HT-29 (cell line): ENCODE results near the gene RP9. TPM values are rescaled to one million over a fixed set of nuclear protein-coding genes. Genes with fewer than 3 reads are reported as not detected.
"Not testable (repeated sequence)": the region's sequence is repeated elsewhere in the genome, so short reads cannot be mapped to it uniquely, and the experiment has no call there.

ENCODE experiments used
- DNase-seq: peaks from one replicate; pipeline ENCODE4 v3.0.0-alpha.2; 2015; ENCODE audit warnings: low spot score
- total RNA-seq: library from RNA; depleted of rRNA; stranded (reverse); fragments of >200 nt; shearing (Covaris generic); gene quantifications from 2 replicates; pipeline ENCODE4 v1.2.3, GENCODE V29; 2014

Gene RP9
- total RNA-seq, 1 experiment from 2014 or later, result 12.6 TPM

DNA sequence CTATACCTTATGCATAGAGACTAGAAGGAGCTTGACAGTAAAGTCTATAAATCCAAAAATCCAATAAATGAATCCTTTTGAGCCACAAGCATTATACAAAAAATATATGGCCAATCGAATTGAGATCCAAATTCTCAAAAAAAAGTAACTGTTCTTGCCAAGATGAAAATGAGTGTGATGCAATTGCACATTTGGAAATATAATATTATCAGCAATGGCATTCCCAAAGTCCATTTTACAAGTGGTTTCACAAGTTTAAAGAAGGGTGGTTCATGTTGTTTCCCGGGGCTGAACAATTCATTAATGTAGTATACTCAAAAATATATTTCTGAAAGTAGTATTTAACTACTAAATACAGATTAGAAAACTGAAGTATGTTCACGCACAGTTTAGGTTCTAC lies 7.3 kb downstream of the RP9 start:
- DNase-seq, result no peak

DNA sequence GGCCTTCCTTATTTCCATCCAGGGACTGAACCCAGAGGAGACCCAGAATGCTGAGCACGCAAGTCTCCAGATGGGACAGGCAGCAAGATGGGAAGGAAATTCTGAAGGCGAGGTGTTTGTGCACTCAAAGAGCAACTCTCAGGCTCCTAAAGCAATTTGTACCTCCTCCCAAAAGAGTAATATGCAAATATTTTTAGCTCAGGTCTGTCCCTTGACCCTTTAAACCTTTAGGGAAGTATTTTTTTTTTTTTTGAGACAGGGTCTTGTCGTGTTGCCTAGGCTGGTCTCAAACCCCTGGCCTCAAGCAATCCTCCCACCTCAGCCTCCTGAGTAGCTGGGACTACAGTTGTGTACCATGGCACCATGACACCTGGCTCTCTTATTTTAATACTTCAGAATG lies 8.4 kb downstream of the RP9 start:
- DNase-seq, result no peak

DNA sequence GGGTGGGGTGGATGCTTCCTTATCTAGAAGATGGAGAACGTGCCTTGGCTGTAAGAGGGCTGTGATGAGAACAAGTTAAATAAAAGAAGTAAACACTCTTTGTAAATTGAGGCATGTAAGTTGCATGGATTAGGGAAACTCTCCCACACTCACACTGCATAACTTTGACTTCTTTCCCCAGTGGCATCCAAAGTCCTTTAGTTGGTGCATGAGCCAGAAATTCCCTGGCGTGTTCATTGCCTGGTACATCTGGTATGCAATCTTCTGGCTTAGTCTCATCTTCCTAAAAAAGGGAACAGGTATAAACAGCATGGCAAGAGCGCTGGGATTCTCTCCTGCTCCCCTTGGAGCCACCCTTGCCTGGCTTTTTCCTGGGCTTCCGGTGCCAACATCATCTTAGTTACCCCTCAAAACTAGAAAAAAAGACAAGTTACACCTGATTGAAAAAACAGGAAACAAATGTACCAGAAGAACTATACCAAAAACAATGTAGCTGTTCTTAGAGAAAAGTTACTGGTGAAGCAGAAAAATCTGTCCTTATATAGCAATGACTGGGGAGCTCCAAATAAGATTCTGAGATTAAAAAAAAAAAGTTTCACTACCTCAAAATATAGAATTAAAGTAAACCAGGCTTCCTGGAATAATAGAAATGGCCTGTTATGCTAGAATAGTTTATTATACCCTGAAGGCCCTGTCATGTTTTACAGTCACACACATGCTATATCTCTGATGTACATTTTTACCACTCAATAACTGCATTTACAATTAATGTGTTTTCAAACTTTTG lies 9.9 kb downstream of the RP9 start:
- DNase-seq, result no peak

DNA sequence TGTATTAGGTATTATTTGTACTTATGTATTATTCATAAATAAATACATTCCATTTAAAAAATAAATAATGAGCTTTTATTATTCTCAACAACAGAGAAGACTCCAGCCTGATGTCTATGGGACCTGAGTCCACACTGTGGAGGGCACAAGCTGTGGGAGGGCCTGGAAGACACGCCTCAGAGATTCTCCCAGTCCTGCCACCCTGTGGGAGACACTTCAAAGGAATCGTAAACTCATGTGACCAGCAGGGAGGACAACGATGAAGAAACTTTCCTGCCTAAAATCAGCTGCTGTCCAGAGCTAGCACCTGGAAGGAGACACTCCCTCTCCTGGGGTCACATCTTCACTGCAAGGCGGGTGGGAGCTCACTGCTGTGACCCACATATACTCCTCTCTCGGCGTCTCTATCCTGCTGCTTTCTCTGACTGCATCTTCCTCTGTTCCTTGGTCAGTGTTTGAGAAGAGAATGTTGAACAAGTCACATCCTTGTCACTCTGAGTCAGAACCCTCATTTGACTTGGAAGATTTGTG lies 14.4 kb downstream of the RP9 start:
- DNase-seq, result not testable (repeated sequence)

DNA sequence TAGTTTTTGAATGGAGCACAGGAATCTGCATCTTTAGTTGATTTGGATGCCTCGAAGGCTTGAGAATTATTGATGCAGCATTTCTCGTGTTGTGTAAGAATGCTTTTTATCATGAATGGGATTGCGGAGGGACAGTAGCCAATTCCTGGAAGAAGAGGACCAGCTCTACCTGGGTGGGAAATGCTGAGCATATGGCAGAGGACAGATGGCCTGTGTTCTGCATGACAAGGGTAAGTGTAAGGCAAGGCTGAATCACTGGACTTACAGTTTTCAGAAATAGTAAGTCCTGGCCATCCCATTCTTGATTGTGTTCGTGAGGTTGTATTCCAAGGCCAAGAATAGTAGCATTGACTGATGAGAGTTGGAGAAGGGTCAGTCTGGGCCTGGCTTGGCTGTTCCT lies 15.9 kb downstream of the RP9 start:
- no peak for DNase-seq

DNA sequence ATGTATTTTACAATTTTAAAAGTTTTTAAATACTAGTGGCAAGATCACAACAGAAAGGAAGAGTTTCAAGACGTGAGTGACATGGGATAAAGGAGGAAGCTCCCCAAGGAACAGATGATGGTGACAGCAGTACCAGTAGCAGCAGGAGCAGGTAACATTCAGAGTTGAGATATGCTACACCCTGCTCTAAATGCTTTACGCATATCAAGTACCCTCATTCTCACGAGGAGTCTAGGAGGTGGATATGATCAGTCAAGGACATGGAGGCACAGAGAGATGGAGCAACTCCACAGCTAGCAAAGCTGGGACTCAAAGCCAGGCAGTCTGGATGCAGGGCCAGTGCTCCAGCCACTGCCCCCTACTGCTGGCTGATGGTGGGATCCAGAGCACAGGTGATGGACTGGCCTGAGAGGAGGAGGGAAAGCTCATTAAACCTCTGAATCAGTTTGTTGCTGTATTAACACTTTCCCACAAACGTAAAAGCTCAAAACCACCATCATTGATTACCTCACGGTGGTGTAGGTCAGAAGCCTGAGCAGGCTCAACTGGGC lies 17.5 kb downstream of the RP9 start:
- DNase-seq, result no peak

DNA sequence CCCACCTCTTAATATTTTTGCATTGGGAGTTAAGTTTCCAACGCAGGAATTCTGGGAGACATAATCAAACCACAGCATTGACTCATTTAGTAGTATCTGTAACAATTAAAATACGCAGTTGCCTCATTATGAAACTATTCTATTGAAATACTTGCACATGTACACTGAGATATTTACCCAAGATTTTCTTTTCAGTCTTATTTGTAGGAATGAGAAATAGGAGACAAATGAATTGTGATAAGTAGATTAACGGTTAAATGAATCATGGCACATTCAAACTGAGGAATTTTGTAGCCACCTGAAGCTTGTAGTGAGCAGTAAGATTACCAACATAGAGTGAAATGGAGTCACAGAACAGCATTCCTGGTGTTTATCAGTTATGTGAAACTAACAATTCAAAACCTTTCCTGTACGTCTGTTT lies 18.1 kb downstream of the RP9 start:
- DNase-seq, result no peak

DNA sequence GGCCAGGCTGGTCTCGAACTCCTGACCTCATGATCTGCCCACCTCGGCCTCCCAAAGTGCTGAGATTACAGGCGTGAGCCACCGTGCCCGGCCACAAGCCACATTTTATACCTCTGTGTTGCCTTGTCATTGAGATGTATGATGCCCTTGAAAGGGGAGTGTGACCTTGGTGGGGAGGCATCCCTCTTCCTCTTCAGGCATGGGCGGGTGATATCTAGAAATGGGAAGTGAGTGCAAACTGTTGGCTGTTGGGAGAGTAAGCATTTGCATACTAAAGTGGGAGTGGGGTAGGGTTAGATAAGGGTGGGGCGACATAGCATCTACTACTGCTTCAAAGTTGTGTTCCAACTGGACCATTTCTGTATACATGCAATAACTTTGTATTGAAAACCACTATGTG lies 20.1 kb downstream of the RP9 start:
- no peak for DNase-seq

DNA sequence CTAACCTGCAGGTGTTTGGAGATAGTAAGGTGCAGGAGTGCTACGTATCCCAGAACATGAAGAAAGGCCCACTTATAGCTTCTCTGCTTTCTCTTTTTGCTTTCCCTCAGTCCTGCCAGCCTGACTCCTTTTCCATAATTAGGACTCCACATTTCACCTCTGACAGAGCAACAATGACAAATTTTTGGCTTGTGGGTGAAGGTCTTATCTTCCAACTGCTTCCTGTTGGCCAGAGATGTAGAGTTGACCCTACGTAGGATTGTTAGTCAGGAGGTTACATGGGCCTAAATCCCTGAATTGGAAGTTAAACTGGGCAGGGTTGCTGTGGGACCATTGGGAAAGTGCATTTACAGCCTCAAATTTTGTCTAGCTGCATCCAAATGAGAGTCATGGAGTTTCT lies 21.3 kb downstream of the RP9 start:
- DNase-seq, result no peak

DNA sequence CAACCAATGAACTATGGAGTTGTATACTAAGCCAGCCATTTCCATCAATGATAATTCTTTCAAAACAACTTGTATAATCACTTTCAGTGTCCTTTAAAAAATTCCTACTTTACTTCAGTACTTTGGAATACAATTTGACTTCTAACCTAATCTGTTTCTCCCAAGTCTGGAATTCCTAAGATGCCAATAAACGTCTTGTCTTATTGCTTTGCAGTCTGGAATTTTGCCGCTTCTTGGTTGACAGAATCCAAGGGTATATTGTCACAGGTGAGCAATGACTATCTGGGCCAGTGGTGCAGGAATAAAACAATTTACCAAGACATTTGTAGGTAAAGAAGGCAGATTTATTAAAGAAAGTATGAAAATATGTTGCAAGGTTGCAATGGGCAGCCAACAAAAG lies 21.8 kb downstream of the RP9 start:
- DNase-seq, result no peak

DNA sequence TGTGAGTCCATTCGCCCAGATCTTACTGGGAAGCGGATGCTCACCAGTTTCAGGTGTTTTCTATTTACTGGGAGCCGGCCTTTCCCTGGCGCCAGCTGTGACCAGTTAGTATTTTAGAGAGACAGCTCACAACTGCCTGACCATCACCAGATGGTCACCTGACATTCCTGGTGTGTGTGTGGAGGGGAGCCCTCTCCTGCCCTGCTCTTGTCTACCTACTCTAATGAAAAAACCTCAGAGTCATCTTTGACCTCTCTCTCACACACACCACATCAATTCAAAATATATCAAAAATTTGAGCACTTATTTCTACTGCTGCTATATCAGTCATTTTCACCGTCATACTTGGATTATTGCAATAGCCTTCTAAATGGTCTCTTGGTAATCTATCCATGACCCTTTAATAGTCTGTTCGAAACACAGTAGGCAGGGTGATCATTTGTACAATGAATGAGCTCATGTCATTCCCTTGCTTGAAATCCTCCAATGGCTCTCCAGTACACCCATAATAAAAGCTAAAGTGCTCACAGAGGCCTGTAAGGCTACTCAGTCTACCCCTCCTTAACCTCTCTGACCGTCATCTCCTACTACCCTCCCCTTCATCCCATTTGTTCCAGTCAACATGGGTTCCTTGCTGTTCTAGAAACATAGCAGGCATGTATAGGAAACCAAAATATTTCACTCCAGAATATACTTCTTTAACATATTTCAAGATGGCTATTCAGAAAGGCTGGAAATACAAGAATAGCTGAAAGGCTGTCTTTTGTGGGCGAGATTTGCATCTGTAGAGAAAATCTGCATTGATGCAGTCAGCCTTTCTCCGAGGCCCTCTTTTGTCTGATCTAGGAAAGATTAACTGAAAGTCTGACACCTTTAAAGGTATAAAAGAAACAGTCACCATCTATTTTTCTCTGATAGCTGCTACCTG lies 29.2 kb downstream of the RP9 start:
- DNase-seq, result no peak

DNA sequence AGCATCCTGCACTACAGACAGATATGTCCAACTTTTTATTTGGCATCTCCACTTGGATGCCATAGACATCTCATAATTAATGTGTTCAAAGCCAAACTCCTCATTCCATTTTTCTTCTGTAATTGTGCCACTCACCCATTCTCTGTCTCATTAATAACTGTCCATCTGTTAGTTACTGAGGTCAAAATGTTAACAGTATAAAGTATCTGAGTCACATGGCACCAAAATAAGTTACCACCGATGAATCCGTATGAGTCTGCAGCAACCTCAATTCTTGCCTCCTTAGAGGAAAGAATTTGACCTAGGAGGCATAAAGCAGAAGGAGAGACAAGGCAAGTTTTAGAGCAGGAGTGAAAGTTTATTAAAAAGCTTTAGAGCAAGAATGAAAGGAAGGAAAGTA lies 30.1 kb downstream of the RP9 start:
- DNase-seq, result no peak

DNA sequence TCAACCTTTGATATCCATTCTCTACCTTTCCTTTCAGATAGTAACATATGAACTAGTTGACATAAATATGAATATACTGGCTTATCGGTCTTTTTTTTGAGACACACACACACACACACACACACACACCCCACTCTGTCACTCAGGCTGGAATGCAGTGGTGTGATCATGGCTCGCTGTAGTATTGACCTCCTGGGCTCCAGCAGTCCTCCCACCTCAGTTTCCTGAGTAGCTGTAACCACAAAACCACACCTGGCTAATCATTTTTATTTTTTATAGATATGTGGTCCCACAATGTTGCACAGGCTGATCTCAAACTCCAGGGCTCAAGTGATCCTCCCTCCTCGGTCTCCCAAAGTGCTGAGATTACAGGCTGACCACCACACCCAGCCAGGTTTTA lies 32.5 kb downstream of the RP9 start:
- no peak for DNase-seq

DNA sequence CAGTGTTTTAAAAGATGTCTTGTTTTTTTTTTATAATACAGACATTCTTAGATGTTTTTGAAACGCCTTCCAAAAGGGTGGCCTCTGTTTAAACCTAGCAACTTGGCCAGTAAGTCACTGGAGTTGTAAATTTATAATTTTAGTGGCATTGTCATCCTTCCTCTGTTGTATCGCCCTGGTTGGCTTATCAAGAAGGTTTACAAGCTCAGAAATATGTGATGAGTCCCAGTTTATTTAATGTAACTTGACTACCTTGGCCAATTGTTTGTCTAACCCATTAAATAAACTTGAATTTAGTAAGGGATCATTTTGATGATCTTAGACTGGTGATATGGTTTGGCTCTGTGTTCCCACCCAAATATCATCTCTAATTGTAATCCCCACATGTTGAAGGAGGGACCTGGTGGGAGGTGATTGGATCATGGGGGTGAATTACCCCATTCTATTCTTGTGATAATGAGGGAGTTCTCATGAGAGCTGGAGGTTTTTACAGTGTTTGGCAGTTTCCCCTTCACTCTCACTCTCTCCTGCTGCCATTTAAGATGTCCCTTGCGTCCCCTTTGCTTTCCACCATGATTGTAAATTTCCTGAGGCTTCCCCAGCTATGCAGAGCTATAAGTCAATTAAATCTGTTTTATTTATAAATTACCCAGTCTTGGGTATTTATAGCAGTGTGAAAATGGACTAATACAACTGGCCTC lies 33.2 kb downstream of the RP9 start:
- DNase-seq, result no peak

DNA sequence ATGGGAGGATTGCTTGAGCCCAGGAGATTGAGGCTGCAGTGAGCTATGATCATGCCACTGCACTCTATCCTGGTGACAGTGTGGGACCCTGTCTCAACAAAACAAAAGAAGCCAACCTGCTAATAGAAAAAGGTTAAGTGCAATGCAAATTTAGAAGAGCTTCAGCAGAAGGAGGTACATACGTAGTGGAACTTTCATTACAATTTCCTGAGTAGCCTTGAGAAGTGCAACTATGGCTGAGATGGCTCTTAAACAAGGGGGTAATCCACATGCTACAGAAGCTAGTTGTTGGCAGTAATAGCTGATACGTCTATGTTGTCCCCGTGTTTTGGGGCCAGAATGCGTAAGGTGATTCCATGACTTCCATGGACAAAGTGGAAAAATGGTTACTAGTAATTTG lies 36.0 kb downstream of the RP9 start:
- DNase-seq, result no peak

DNA sequence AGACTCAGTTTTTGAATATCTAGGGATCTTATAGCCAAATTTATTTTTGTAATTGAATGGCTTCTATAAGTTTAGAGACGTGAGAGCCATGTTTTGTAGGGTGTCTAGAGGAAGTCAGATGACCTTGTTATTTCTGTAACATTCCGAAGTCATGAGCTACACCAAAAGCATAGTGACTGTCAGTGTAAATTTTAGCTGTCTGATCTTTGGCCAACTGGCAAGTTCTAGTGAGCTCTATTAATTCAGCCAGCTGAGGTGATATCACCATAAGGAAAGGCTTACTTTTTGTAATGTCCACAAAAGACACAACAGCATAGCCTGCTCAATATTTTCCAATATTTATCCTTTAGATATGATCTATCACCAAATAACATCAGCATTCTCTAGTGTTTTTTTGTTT lies 36.7 kb downstream of the RP9 start:
- no peak for DNase-seq

DNA sequence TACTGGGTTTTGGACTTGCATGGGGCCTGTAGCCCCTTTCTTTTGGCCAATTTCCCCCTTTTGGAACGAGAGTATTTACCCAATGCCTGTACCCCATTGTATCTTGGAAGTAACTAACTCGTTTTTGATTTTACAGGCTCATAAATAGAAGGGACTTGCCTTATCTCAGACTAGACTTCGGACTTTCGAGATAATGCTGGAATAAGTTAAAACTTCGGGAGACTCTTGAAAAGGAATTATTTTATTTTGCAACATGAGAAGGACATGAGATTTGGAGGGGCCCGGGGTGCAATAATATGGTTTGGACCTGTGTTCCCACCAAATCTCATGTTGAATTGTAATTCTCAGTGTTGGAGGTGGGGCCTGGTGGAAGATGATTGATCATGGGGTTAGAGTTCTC lies 38.4 kb downstream of the RP9 start:
- no peak for DNase-seq

DNA sequence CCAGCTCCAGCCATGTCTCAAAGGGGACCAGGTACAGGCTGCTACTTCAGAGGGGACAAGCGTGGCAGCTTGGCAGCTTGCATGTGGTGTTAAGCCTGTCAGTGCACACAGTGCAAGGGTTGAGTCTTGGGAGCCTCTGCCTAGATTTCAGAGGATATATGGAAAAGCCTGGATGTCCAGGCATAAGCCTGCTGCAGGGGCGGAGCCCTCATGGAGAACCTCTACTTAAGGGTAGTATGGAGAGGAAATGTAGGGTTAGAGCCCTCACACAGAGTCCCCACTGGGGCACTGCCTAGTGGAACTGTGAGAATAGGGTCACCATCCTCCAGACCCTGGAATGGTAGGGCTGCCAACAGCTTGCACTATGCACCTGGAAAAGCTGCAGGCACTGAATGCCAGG lies 38.9 kb downstream of the RP9 start:
- DNase-seq, result no peak

DNA sequence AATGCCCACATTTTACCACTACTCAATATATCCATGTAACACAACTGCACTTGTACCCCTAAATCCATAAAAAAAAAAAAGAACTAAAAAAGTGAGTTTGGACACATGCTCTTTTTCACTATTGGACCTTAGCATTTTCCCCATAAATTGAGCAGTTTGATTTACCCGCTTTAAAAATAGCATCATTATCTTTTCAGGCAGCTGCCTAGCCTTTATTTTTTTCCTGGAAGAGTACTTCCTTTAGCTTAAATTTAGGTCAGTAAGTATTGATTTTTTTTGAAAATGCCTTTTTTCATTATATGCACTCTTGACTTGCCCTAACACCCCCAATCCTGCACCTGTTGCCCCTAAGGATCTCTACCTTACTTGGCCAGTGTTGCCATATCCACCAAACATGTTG lies 41.3 kb downstream of the RP9 start:
- no peak for DNase-seq

DNA sequence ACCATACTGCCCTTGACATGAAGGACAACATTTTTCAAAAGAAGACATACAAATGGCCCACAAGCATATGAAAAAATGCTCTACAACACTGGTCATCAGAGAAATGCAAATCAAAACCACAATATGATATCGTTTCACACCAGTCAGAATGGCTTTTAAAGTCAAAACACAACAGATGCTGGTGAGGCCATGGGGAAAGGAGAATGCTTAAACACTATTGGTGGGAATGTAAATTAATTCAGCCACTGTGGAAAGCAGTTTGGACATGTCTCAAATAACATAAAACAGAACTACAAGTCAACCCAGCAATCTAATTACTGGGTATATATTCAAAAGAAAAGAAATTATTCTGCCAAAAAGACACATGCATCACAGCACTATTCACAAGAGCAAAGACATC lies 42.4 kb downstream of the RP9 start:
- DNase-seq, result no peak

DNA sequence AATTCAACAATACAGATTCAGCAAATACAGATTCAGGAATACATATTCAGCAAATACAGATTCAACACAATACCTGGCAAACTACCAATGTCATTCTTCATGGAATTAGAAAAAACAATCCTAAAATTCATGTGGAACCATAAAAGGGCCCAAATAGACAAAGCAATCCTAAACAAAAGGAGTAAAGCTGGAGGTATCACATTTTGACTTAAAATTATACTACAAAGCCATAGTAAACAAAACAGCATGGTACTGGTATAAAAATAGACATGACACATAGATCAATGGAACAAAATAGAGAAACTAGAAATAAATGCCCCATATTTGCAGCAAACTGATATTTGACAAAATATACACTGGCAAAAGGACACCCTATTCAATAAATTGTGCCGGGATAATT lies 43.2 kb downstream of the RP9 start:
- no peak for DNase-seq
